HFF-Myc (cell line): Measurements from ENCODE around the gene ERG.

Source experiments
- DNase-seq: peaks from one replicate; pipeline ENCODE4 v3.0.0-alpha.2; 2011; ENCODE audit warnings: low read depth; ENCODE audit errors: extremely low read depth
- H3K4me3 ChIP-seq: replicated peaks from 2 replicates; pipeline ENCODE4 v1.5.1; 2011; ENCODE audit warnings: low read depth, mild to moderate bottlenecking, control low read depth, low read length
- CTCF ChIP-seq: IDR thresholded peaks from 2 replicates; pipeline ENCODE4 v1.5.1; 2012; ENCODE audit warnings: mild to moderate bottlenecking, low read depth, low read length, control low read depth; ENCODE audit errors: missing control alignments

Gene ERG

GRCh38 chr21:38459490-38459889 is 38.8 kb downstream of the ERG start:
- no peak overlapping the region for H3K4me3 ChIP-seq
- no peak for DNase-seq
- TF ChIP-seq CTCF, result no peak

GRCh38 chr21:38455403-38455802 is 42.9 kb downstream of the ERG start:
- DNase-seq, result no peak
- H3K4me3 ChIP-seq, result no peak overlapping the region
- TF ChIP-seq CTCF, result no peak

DNA sequence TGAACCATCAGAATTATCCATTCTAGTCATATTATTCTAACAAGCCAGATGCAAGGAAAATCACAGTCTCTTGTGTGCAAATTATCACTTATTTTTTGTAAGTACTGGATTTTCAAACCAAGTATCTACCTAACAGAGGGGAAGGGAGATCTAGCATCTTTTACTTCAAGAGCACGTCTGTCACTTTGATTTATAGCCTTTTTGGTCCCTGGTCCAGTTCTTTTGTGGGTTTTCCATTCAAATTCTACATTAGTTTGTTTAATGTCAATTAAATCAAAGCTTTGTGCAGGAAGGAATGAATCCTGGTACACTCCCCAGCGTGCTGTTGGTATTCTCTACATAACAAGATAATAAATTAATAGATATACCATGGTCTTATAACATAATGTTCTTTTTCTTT is 43.6 kb downstream of the ERG start:
- TF ChIP-seq CTCF, result no peak
- DNase-seq, result no peak

GRCh38 chr21:38454161-38454560 is 44.1 kb downstream of the ERG start:
- no peak overlapping the region for H3K4me3 ChIP-seq
- DNase-seq, result no peak
- no peak for TF ChIP-seq CTCF

More for the DNA sequence above, 43.6 kb downstream of the ERG start:
- H3K4me3 ChIP-seq, result no peak overlapping the region

GRCh38 chr21:38448671-38449385 is 49.4 kb downstream of the ERG start:
- H3K4me3 ChIP-seq, result no peak overlapping the region
- DNase-seq, result no peak
- TF ChIP-seq CTCF, result no peak

- no peak for TF ChIP-seq CTCF
- no peak for DNase-seq
- no peak overlapping the region for H3K4me3 ChIP-seq
Measured at GRCh38 chr21:38447611-38448010, 50.7 kb downstream of the ERG start.

DNA sequence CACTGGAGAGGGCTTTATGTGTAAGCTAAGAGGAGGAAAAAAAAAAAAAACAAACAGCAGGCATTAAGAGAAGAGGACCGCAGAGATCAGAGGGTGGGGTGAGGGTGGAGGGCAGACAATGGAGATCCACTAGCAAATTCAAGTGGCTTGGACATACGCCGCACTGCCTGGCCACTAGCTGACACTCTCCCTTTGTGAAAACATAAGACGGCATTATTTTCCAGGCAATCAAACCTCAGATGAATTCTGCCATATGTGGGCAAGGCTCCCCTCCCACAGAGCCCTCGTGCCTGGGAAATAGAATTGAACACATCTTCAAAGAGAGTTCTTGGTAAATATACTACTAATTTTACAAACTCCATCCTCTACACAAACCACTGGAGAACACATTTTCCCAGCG is 53.6 kb downstream of the ERG start:
- DNase-seq, result no peak
- no peak overlapping the region for H3K4me3 ChIP-seq
- no peak for TF ChIP-seq CTCF
